Kasumi-1 (cell line): ENCODE data around the gene BAG1.

ENCODE experiments used
- DNase-seq, 2 experiments: peaks; one replicate each; lab custom pipeline; 2025; lab: John Stamatoyannopoulos, UW

Gene BAG1

DNA sequence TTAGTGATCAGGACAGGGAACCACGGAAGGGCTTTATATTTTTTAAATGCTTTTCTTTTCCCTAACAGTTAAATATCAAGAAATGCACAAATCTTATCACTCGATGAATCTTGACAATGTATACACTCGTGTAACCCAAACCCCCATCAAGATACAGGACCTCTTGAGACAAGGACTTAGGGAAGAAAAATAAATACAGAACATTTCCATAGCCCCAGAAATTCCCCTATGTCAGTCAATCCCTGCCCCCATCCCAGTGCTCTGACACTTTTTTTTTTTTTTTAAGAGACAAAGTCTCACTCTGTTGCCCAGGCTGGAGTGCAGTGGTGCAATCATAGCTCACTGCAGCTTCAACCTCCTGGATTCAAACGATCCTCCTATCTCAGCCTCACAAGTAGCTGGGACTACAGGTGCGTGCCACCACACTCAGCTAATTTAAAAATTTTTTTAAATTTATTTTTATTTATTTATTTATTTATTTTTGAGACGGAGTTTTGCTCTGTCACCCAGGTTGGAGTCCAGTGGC, 21.8 kb downstream of the BAG1 start:
- no peak for DNase-seq

DNA sequence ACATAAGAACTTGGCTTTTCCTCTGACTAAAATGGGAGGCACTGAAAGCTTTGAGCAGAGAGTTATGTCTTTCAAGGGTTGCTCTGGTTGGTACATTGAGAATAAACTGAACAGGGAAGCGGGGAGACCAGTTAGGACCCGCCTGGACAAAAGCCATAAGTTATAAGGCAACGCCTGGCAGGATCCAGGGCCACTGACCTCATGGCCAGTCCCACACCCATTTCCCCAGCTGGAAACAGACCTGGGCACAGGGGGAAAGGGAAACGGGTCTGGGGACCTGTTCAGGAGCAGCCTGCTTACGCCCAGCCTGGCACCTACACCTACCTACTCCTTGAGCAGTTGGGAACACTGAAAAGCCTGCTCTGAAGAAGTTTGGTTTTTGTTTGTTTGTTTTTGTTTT, 23.2 kb downstream of the BAG1 start:
- DNase-seq, result no peak

- no peak for DNase-seq
Observed at GRCh38 chr9:33239921-33240320, 24.6 kb downstream of the BAG1 start, which contains the start of gene SPINK4. TSS of gene SPINK4 (plus strand) at chr9:33240167. CDS start at chr9:33240209, 42 bp downstream.

DNA sequence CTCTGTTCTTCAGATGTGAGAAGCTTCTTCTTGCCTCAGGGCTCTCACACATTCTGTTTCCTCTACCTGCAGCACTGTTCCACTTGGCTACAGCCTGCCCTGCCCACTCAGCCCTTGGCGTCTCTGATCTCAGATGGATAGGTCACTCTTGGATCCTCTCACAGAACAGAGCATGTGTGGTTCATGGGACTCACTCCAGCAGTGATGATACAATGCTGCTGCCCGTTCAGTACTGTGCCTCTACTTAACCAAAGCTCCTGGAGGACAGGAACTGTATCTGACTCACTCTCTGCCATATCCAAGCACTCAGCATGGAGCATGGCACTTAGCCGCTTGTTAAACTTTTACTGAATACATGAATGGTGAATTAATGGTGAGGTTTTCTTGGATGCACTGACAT, 27.9 kb downstream of the BAG1 start:
- DNase-seq, result no peak

DNA sequence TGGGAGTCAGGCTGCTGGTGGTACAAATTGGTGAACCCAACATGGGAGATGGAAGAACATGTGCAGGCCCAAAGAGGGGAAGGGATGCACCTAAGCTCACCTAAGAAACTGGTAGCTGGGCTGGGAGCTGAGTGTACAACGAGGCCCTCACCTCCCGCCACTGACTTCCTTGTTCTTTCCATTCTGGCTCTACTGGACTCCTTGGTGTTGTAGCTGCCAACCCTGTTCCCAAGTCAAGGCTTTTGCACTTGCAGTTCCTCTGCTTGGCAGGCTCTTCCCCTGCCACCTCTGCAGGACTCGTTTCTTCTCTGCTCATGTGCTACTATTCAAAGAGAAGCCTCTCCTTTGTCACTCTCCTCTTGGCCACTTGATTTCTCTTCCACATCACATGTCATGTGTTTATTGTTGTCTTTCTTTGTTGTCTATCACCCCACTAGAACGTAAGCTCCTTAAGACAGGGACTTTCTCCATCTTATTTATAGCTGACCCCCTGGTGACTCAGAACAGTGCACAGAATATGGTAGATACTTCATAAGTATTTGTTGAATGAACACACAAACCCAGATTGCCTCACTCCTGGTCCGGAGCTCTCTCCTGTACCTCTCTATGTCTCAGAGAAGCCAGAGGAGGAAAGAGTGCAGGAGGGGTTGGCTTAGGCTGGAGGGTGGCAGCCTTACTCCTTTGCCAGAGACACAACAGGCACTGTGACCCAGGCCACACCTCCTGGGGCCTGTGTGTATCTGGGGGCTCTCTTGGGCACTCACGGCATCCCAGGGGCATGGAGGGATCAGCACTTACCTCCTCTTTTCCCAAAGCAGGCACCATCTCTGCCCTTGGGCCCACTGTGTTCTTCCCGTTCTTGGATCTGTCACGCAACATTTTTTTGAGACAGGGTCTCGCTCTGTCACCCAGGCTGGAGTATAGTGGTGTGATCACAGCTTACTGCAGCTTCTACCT, 29.7 kb downstream of the BAG1 start:
- no peak for DNase-seq

GRCh38 chr9:33233626-33234342, 30.7 kb downstream of the BAG1 start:
- no peak for DNase-seq

- no peak for DNase-seq
Observed at GRCh38 chr9:33232815-33233214, 31.7 kb downstream of the BAG1 start.

- DNase-seq, result no peak
Observed at GRCh38 chr9:33231623-33231942, 32.9 kb downstream of the BAG1 start.

DNA sequence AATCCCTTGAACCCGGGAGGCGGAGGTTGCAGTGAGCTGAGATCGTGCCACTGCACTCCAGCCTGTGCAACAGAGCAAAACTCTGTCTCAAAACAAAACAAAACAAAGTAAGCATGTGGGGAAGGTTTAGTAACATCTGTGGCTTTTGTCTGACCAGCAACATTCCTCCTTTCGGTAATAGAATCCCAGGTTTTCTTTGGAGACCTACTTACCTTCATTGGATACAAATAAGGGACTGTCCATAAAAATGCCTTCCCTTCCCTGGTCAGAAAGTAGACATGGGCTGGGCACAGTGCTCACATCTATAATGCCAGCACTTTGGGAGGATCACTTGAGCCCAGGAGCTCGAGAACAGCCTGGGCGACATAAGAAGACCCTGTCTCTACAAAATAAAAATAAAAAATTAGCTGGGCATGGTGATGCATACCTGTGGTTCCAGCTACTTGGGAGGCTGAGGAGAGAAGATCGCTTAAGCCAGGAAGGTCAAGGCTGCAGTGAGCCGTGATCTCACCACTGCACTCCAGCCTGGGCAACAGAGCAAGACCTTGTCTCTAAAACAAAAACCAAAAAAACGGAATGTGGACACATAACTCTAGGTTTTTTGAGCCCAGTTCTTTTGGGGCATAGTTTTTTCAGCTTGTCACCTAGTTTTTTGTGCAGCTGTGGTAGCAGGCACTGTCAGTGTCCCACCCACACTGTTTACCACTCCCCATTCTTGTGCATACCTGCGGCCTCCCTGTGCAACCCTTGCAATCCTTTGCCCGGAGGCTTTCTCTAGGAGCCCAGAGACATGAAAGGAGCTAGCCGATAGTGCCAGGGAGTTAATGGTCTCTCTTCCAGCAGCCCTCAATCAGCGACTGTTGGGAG, 33.5 kb downstream of the BAG1 start:
- no peak for DNase-seq

- no peak for DNase-seq
Observed at GRCh38 chr9:33229359-33230114, 35.0 kb downstream of the BAG1 start.

DNA sequence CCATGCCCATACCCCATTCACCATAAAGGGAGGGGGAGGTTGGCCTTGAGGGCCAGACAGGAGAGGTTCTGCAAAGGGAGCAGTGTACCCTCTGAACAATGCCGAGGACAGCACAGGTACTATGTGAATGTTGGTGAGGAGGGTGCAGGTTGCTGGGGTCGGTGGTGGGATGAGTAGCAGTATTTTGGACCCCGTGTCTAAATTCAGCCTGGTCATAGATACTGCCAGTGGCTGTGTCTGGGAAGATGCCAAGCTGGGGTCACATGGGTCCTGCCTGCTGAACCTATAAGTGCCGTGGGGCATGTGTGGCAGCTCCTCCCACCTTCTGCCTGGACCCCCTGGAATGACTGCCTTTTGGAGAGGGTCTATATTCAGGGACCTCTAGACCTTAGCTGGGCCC, 35.9 kb downstream of the BAG1 start:
- no peak for DNase-seq

DNA sequence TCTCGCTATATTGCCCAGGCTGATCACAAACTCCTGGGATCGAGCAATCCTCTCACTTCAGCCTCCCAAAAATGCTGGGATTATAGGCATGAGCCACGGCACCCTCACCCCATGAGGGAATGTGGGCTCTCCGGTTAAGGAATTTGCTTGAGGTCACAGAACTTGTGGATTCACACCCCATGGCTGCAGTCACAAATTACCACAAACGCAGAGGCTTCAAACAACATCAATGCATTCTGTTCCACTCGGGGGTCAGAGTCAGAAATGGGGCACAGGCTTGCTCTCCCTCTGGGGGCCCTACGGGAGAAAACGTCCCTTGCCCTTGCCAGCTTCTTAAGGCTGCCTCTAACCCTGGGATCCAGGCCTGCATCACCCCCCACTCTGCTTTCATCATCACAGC, 36.8 kb downstream of the BAG1 start:
- no peak for DNase-seq

DNA sequence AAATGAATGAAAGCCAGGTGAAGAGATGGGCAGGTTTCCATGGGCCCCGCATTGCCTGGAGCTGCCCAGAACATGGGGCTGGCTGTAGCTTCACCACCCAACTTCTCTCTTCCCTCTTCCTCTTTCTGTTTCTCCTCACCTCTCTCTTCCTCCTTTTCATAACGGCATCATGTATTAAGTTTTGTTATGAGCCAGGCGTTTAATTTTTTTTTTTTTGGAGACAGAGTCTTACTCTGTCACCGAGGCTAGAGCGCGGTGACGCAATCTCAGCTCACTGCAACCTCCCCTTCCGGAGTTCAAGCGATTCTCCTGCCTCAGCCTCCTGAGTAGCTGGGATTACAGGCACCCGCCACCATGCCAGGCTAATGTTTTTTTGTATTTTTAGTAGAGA, 37.5 kb downstream of the BAG1 start:
- peak; percentile 56 to 73 for DNase-seq

GRCh38 chr9:33225319-33226147, 39.0 kb downstream of the BAG1 start:
- peak; percentile 62 to 70 for DNase-seq

DNA sequence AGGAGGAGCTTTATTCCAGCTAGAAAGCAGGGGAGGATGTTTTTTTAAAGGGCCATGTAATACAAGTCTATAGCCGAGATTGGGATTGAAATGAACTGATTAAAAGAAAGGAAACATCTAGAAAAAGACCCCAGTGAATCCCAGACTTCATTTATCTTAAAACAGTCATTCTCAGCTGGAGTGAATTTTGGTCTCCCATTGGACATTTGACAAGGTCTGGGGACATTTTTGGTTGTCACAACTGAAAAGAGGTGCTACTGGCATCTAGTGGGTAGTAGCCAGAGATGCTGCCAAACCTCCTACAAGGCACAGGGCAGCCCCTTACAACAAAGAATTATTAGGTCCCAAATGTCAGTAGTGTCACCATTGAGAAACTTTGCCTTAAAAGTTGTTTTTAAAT, 40.8 kb downstream of the BAG1 start:
- DNase-seq, result no peak

DNA sequence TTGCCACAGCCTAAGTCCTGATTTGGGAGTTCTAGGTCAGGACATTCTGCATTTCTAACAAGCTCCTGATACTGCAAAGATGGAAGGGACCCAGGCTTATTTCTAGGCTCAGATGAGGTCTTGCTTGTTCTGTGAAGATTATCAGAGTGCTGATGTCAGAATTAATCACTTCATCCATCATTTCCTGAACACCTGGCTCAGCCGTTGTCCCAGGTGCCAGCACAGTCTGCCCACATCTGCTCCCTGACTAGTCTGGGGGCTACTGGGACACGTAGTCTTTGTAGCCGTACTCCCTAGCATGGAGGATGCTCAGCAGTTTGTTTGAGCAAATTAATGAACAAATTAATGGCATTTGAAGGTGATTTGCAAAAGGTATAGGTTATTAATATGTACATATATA, 42.5 kb downstream of the BAG1 start:
- no peak for DNase-seq

- DNase-seq, result no peak
Observed at GRCh38 chr9:33221568-33221884, 43.0 kb downstream of the BAG1 start.

- DNase-seq, result no peak
Observed at GRCh38 chr9:33220681-33221567, 43.6 kb downstream of the BAG1 start.

DNA sequence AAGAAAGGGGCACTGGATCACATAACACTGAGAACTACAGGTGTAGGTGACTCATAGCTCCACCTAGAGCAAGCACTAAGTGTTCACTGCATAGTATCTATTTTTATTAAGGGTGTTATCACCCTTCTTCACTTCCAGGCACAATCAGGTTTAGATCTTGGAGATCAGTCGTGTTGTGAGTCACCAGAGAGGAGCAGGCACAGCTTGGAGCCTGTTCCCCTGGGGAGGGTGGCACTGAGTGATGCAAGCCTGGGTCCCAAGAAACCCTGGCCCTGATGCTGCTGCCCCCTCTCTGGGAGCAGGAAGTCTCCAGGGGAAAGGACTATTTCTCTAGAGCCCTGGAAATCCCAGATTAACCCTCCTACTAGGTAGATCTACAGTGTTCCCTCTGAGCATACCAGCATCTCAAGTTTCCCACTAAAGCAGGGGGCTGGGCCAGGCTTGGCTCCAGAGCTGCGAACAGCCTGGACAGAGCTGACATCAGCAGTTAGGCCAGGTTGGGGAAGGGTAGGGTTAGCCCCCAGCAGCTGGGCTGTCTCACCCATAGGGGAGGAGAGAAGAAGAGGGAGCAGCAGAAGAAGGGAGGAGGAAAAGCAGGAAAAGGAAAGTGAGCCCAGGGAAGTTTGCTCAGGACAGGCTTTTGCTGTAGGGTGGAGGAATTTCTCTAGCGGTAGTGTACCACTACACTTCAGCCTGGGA, 52.7 kb downstream of the BAG1 start:
- DNase-seq, result no peak
